NCI-H1436 (cell line): ENCODE measurements around the gene BSN.
A peak's percentile ranks its signal among the peaks of the same experiment; 100 is the strongest.
"Not testable (repeated sequence)": the region's sequence is repeated elsewhere in the genome, so short reads cannot be mapped to it uniquely, and the experiment has no call there.

Experiments
- DNase-seq: peaks from one replicate; lab custom pipeline; 2025; lab: John Stamatoyannopoulos, UW

BSN gene

GRCh38 chr3:49534581-49535441 is 19.5 kb upstream of the BSN start:
- no peak for DNase-seq

GRCh38 chr3:49535971-49536874 is 18.1 kb upstream of the BSN start:
- no peak for DNase-seq

GRCh38 chr3:49536875-49537533 is 17.3 kb upstream of the BSN start:
- DNase-seq = no peak

GRCh38 chr3:49539659-49540560 is 14.4 kb upstream of the BSN start:
- peak; percentile 72 for DNase-seq

GRCh38 chr3:49552087-49552486 is 2.2 kb upstream of the BSN start:
- DNase-seq = no peak

GRCh38 chr3:49553324-49553691 is 969 bp upstream of the BSN start:
- no peak for DNase-seq

- no peak for DNase-seq
Measured at GRCh38 chr3:49554633-49555265, 472 bp downstream of the BSN start.

GRCh38 chr3:49556500-49557275 is 2.4 kb downstream of the BSN start:
- no peak for DNase-seq

GRCh38 chr3:49563040-49563578 is 8.8 kb downstream of the BSN start:
- no peak for DNase-seq

GRCh38 chr3:49563766-49564165 is 9.5 kb downstream of the BSN start:
- DNase-seq = no peak

GRCh38 chr3:49566312-49566711 is 12.0 kb downstream of the BSN start:
- DNase-seq = no peak

GRCh38 chr3:49567406-49567805 is 13.1 kb downstream of the BSN start:
- DNase-seq = no peak

- no peak for DNase-seq
Measured at GRCh38 chr3:49568965-49569364, 14.7 kb downstream of the BSN start.

GRCh38 chr3:49570028-49570654 is 15.9 kb downstream of the BSN start:
- no peak for DNase-seq

- DNase-seq = no peak
Measured at GRCh38 chr3:49582177-49582576, 27.9 kb downstream of the BSN start.

- not testable (repeated sequence) for DNase-seq
Measured at GRCh38 chr3:49585261-49585755, 31.0 kb downstream of the BSN start.

- DNase-seq = no peak
Measured at GRCh38 chr3:49591615-49592014, 37.3 kb downstream of the BSN start.

GRCh38 chr3:49593041-49593440 is 38.8 kb downstream of the BSN start:
- DNase-seq = no peak

GRCh38 chr3:49600781-49601180 is 46.5 kb downstream of the BSN start:
- DNase-seq = no peak
